GM19025 (cell line): Measurements from ENCODE around the gene SCLY.

ENCODE experiments used
- ATAC-seq: cut with Tn5 transposase; IDR thresholded peaks from one replicate; pipeline ENCODE4 v1.9.1; 2021; ENCODE audit warnings: mild to moderate bottlenecking, low read depth, moderate library complexity; ENCODE audit not compliant: unreplicated experiment

SCLY gene

DNA sequence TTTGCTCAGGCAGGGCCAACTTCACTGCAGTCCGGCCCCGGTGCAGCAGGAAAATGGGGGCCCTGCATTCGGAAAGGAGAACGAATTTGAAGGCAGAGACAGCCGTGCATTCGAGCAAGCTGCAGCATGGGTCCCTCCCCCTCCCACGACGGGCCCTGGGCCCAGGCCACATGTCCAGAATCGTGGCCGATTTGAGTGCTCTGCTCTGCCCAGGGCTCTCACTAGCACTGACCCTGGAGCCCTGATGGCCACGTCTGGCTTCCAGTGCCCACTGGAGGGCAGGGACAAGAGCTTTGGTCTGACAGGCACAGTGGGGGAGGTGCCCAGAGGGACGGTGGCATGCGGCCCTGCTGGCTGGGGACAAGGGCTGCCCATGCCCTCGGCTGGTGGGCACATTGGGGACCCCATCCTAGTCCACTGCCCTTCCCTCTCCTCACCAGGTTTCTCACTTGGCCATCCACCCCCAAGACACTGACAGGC is 63.2 kb downstream of the SCLY start:
- no peak for ATAC-seq

DNA sequence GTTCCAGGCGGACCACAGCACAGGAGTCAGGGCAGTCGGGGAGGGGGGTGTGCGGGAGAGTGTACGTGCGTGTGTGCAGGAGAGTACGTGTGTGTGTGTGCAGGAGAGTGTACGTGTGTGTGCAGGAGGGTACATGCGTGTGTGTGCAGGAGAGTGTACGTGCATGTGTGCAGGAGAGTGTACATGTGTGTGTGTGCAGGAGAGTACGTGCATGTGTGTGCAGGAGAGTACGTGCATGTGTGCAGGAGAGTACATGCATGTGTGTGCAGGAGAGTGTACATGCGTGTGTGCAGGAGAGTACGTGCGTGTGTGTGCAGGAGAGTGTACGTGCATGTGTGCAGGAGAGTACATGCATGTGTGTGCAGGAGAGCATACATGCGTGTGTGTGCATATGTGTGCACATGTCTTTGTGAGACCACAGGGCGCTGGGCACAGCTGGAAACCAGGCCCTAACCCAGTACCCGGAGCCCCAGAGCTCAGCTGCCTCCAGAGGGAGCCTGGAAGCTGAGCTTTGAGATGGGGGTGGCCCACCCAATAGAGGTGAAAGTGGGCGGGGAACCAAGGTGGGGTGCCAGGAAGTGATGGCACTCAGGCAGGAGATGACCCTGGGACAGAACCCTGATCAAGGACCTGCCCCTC is 63.8 kb downstream of the SCLY start:
- ATAC-seq, result no peak

DNA sequence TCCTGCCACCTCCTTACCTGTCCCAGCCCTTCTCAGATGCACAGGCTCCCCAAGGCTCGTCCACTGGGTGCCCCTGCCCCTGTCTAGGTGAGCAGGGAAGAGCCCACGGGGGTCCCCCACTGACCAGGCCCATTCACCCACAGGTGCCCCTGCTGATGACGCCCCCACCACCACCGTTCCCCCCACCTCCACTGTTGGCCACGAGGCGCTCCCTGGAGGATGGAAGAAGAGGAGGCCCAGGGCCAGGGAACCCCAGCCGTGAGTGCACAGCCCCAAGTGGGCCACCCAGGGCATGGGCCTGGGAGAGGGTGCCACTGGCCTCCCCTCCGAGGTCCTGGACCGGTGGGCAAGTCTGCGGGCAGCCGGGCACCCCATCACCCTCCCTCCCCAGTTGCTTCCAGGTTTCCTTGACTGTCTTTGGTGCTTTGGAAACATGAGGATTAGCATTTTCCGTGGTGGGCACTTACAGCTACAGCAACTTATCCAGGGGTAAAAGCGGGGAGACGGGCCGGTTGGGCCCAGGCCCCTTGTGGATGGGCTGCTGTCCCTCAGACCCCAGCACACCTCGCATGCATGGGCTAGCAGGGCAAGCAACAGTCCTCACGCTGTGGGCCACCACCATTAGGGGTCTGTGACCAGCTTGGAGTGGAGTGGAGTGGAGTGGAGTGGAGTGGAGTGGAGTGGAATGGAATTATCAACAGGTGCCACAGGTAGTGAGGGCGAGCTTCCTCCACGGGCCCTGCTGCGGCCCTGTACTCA is 64.5 kb downstream of the SCLY start:
- no peak for ATAC-seq

DNA sequence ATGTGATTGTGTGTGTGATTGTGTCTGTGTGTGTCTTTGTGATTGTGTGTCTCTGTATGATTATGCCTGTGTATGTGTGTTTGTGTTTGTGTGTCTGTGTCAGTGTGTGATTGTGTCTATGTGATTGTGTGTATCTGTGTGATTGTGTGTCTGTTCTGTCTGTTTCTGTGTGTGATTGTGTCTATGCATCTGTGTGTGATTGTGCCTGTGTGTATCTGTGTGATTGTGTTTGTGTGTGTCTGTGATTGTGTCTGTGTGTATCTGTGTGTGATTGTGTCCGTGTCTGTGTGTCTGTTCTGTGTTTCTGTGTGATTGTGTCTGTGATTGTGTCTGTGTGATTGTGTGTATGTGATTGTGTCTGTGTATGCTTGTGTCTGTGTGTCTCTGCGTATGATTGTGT is 65.5 kb downstream of the SCLY start:
- ATAC-seq, result no peak

DNA sequence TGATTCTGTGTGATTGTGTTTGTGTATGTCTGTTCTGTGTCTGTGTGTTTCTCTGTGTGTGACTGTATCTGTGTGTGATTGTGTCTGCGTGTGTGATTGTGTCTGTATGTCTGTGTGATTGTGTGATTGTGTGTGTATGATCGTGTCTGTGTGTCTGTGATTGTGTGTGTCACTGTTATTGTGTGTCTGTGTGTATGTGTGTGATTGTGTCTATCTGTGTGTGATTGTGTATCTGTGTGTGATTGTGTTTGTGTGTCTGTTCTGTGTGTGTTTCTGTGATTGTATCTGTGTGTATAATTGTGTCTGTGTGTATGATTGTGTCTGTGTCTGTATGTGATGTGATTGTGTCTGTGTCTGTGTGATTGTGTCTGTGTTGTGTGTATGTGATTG is 66.0 kb downstream of the SCLY start:
- no peak for ATAC-seq

DNA sequence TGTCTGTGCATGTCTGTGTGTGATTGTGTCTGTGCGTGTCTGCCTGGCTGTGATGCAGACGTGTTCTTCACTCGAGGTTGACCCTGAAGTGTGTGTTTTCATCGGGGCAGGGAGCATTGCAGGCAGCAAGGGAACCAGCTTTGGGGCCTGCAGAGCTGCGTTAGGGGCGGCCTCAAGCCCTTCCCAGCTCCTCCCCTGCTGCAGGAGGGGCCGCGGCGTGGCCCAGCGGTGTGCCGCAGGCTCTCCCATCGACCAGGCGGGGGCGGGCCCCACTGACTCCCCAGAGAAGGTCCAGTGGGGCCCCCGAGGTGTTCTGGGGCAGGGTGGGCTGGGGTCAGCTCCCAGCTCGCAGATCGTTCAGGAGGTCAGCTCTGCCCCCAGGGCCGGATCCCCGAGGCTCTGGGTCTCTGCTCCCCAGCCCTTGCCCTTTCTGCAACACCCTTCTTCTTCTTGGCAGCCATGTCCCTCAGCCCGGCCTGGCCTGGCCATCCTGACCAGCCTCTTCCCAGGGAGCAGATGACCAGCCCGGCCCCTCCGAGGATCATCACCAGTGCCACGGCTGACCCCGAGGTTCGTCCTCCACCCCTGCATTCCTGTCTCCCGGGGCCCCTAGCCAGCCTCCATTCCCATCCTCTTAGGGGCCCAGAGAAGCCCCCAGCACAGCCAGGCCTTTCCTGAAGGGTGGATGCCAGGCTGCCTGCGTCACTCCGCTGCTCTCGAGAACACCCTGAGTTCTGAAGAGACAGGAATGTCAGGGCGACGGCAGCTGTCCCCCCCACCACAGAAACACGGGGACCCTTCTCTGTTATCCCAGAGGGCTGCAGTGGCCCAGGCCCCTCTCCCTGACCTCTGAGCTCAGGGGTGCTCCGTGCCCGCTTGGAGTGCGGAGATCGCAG is 66.6 kb downstream of the SCLY start:
- peak; percentile 60 for ATAC-seq

DNA sequence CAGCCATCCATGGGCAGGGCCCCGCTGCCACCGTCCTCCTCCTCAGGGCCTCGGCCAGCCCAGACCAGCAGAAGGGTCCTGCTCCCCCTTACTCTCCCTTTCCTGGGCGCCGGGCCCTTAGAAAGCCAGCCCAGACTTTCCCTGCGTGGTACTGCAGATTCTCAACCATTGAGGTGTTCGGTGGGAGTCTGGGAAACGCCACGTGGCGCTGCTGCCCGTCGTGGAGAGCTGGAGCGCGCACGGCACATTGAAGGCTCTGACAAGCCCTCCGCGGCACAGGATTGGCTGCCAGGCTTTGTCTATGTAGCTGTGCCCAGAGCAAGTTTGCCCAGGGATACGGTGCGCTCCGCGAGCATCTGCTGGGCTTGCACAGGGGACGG is 67.2 kb downstream of the SCLY start:
- ATAC-seq, result no peak

DNA sequence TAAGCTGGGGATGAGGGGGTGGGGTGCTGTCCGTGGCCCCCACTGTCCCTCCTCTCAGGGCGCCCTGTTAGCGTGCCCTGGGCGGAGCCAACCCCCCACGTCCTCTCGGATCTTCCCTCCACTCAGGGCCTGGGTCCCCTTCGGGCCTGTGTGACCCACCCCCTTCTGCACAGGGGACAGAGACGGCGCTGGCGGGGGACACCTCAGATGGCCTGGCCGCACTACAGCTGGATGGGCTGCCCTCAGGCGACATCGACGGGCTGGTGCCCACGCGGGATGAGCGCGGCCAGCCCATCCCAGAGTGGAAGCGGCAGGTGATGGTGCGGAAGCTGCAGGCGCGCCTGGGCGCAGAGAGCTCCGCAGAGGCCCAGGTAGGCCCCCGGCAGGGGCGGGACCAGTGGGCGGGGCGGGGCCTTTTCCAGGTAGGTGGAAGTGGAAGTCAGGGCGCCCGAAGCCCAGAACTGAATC is 67.8 kb downstream of the SCLY start:
- ATAC-seq, result no peak

DNA sequence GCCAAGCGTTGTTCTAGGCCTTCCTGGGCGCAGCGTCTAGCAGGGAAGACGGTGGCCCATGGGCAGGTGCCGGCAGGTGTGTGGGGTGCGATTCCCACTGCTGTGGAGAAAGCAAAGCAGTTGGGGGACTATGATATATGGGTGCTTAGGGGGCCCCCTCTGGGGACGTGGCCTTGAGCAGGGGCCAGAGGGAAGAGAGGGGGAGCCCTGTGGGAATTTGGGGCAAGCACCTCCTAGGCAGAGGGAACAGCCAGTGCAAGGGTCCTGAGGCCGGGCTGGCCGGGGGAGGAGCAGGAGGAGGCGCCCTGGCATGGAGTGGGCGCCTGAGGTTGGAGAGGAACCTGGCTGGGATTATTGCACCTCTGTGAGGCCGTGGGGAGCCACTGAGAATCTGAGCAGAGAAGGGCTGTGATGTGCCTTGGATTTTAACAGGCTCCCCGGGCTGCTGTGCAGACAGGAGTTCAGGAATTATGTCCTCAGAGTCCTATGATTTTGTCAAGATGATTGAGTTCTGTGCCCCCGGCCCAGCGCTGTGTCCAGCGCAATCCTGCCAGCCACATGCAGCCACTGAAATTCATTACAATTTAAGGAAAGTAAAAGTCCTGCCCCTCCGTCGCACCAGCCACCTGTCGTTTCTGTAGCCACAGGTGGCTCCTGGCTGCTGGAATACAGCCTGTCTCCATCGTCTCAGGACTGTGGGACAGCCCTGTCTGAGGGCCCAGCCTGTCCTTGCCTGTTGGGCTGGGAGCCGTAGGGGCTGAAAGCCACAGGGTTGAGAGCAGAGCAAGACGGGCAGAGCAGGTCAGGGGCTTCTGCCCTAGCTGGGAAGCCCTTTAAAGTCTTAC is 68.6 kb downstream of the SCLY start:
- ATAC-seq, result no peak

DNA sequence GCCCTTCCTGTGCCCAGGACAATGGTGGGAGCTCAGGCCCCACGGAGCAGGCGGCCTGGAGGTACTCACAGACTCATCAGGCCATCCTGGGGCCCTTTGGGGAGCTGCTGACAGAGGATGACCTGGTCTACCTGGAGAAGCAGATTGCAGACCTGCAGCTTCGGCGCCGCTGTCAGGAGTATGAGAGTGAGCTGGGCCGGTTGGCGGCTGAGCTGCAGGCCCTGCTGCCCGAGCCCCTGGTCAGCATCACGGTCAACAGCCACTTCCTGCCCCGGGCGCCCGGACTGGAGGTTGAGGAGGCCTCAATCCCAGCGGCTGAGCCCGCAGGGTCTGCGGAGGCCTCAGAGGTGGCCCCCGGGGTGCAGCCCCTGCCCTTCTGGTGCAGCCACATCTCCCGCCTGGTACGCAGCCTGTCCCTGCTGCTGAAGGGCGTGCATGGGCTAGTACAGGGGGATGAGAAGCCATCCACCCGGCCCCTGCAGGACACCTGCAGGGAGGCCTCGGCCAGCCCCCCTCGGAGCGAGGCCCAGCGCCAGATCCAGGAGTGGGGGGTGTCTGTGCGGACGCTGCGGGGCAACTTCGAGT is 69.4 kb downstream of the SCLY start:
- no peak for ATAC-seq

DNA sequence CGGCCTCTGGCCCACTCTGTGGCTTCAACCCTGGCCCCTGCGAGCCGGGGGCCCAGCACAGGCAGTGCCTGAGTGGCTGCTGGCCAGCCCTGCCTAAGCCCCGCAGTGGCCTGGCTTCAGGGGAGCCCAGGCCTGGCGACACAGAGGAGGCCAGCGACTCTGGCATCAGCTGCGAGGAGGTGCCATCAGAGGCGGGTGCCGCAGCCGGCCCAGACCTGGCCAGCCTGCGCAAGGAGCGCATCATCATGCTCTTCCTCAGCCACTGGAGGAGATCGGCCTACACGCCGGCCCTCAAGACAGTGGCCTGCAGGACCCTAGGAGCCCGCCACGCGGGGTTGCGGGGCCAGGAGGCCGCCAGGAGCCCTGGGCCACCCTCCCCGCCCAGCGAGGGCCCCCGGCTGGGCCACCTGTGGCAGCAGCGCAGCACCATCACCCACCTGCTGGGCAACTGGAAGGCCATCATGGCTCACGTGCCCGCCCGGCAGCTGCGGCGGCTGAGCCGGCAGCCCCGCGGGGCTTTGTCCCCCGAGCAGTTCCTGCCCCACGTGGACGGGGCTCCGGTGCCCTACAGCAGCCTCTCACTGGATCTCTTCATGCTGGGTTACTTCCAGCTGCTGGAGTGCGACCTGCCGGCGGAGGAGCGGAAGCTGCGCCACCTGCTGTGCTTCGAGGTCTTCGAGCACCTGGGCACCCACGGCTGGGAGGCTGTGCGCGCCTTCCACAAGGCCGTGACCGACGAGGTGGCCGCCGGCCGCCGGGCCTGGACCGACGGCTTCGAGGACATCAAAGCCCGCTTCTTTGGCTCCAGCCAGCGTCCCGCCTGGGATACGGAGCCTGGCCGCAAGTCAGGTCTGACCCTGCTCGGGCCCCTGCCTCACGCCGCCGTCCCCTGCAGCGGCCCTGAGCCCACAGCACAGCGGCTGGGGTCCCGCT is 70.2 kb downstream of the SCLY start:
- no peak for ATAC-seq

DNA sequence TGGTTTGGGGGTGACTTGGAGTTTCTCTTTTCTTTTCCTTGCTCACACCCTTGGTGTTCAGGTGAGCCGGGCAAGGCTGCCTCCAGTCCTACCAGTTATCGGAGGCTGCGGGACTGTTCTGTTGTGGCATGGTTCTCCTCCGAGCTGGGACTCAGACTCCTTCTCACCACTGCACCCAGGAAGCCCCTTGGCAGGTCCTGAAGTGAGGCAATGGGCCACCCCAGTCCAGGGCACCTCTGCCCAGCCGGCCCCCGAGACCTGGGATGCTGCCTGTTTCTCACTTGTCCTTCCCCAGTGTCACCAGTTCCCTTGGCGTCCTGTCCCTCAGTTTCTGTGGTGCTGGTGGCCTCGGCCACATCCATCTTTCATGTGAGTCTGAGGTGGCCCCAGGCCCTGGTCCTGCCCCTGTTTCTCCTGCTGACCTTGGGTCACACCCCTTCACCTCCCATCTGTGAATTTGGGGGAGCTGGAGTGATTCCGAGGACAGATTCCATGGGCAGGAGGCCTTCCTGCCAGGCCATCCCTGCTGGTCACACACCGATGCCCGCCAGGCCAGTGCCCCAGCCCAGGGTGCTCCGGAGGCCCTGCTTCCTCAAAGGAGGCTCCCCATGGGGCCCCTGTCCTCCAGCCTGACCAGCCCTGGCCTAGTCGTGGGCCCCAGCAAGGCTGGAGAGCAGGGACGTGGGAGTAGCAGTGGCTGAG is 71.1 kb downstream of the SCLY start:
- no peak for ATAC-seq

DNA sequence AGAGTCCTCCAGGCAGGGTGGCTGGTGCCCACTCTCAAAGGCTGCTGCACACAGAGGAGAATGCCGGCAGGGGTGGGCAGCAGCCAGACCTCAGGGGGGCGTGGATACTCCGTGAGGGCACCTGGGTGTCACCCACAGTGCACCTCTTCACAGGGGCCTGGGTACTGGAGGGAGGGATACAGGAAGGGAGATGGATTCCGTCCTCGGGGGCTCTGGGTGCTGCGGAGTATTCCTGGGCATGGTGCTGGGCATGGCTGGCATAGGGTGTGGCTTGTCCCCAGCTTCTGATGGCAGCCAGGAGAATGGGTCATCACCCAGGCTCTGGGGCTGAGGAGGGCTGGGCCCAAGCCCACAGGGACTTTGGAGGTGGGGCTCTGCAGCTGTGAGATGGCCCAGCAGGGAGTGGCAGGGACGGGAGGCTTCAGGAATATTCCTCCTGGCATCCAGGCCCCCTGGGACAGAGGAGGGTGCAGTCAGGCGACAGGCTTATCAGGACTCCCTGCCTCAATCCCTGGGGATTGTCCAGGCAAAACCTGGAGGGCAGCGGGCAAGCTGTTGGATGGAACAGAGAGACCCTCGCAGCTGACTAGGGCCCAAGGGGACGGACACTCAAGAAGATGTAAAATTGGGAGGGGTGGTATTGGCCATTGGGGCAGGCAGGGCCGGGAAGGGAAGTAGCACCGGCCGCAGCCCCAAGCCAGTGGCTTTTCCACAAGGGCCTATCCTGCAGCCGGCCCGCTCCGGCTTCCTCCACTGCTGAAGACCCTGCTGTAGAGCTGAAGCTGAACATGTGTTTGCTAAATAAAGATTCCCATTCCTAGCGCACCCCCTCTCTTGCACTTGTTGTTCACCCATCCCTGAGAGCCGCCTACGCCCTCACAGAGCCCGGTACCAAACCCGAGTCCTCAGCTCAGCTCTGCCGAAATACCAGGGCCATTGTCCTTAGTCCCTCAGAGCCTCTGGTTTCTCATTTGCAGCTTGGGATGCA is 72.0 kb downstream of the SCLY start:
- no peak for ATAC-seq

DNA sequence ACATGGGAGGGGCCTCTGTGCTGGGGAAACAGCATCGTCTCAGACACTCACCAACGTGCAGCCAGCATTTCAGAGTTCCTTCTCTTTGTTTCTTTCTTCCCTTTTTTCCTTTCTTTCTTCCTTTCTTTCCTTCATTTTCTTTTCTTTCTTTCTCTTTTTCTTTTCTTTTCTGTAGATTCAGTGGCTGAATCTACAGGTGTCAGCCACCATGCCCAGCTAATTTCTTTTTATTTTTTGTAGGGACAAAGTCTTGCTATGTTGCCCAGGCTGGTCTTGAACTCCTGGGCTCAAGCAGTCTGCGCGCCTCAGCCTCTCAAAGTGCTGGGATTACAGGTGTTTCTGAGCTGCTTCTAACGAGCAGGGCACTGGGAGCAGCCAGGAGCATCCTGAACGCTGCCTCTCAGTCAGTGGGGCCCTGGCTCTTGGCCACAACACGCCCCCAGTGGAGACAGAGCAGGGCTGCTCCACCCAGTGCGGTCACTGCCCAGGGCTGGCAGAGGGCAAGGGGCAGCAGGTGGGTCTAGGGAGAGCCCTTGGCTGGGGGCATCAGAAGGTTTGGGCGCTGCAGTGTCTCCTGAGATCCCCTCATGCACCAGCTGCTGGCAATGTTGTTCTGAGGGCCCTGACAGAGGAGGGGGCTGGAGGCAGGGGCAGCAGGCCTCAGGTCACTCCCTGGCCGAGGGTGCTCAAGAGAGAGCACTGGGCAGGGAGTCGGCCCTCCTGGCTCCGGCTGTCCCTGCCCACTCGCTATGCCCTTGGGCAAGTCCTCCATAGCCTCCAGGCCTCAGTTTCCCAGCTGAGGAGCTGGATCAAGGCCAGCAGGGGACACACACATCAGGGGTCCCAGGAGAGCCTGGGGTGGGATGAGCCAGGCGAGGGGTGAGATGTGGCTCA is 72.9 kb downstream of the SCLY start:
- ATAC-seq, result no peak

DNA sequence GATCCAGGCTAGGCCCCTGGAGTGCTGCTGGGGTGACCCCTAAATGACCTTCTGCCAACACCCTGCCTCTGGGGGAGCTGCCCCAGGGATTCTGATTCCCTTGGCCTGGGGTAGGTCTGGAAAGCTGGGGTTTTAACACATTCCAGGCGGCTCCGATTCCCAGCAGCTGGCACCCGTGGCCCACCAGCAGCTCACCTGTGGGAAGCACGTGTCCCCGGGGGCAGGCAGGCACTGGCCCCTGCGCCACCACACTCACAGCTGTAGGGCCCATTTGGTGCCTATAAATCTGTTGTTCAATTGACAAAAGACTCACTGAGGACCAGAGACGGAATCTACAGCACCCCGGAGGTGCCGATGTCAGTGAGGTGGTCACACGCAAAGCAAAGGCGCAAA is 73.6 kb downstream of the SCLY start:
- ATAC-seq, result no peak

DNA sequence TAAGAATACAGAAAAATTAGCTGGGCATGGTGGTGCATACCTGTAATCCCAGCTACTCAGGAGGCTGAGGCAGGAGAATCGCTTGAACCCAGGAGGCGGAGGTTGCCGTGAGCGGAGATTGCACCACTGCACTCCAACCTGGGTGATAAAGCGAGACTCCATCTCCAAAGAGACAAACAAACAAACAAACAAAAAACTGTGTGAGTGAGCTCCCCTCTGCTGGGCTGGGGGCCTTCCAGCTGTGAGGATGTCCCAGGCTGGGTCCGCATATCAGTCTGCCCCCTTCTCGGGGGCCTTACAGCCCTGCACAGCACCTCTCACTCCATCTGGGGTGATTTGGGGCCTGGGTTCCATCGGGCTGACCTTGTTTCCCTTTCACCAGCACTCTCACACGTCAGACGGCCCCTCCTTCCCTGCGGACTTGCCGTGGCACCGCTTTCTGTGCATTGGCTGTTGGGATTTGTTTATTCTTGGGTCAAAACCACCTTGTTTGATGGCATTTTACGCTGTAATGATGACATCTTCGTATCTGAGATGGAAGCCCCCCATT is 74.9 kb downstream of the SCLY start:
- no peak for ATAC-seq
